Hepatocyte (in vitro differentiated cells): ENCODE measurements around the gene MLXIP. TPM values are rescaled to one million over a fixed set of nuclear protein-coding genes. Genes with fewer than 3 reads are reported as not detected.
A peak's percentile ranks its signal among the peaks of the same experiment; 100 is the strongest.

Source experiments
- DNase-seq: peaks from one replicate; pipeline ENCODE4 v3.0.0-alpha.2; 2016; ENCODE audit warnings: low spot score
- H2AFZ ChIP-seq: fragments of 200-600 bp; sonication (generic); 2 replicates; pipeline ENCODE4 v1.6.0; 2016; ENCODE audit warnings: antibody characterized with exemption, mild to moderate bottlenecking
- H3K27ac ChIP-seq: fragments of 200-600 bp; sonication (generic); 2 replicates; pipeline ENCODE4 v1.5.1; 2016; ENCODE audit warnings: mild to moderate bottlenecking
- H3K27me3 ChIP-seq: fragments of 200-600 bp; sonication (generic); 2 replicates; pipeline ENCODE4 v1.6.1; 2016
- H3K36me3 ChIP-seq: fragments of 200-600 bp; sonication (generic); replicated peaks from 2 replicates; pipeline ENCODE4 v1.5.1; 2016; ENCODE audit warnings: low read depth; ENCODE audit not compliant: insufficient read depth
- H3K4me1 ChIP-seq: fragments of 200-600 bp; sonication (generic); 2 replicates; pipeline ENCODE4 v1.5.1; 2016; ENCODE audit warnings: mild to moderate bottlenecking, moderate library complexity; ENCODE audit not compliant: insufficient read depth
- H3K4me2 ChIP-seq: fragments of 200-600 bp; sonication (generic); 2 replicates; pipeline ENCODE4 v1.6.0; 2016
- H3K4me3 ChIP-seq: fragments of 200-600 bp; sonication (generic); 2 replicates; pipeline ENCODE4 v1.5.1; 2016; ENCODE audit warnings: mild to moderate bottlenecking
- H3K79me2 ChIP-seq: fragments of 200-600 bp; sonication (generic); 2 replicates; pipeline ENCODE4 v1.6.0; 2017; ENCODE audit warnings: mild to moderate bottlenecking
- H3K9me2 ChIP-seq: fragments of 200-600 bp; sonication (generic); replicated peaks from 2 replicates; pipeline ENCODE4 v1.6.0; 2017; ENCODE audit warnings: mild to moderate bottlenecking; ENCODE audit not compliant: insufficient read depth
- H3K9me3 ChIP-seq: fragments of 200-600 bp; sonication (generic); 2 replicates; pipeline ENCODE4 v1.5.1; 2016; ENCODE audit warnings: low read depth, mild to moderate bottlenecking
- H4K20me1 ChIP-seq: fragments of 200-600 bp; sonication (generic); 2 replicates; pipeline ENCODE4 v1.6.0; 2016; ENCODE audit warnings: mild to moderate bottlenecking; ENCODE audit not compliant: insufficient read depth, poor library complexity, severe bottlenecking
- EZH2 ChIP-seq: fragments of 200-600 bp; sonication (generic); IDR thresholded peaks from 2 replicates; pipeline ENCODE4 v1.6.1; 2016; ENCODE audit warnings: antibody characterized with exemption, mild to moderate bottlenecking, borderline replicate concordance
- EZH2phosphoT487 ChIP-seq: fragments of 200-600 bp; sonication (generic); IDR thresholded peaks from one replicate; pipeline ENCODE4 v1.6.1; 2018; ENCODE audit warnings: antibody characterized with exemption, mild to moderate bottlenecking, low read depth, moderate library complexity; ENCODE audit not compliant: unreplicated experiment, severe bottlenecking
- WGBS: methylation state at CpG from one replicate; pipeline ENCODE4 v1.1.6; 2016; ENCODE audit warnings: low lambda C conversion rate; ENCODE audit errors: missing lambda C conversion rate; 5-methylcytosine and 5-hydroxymethylcytosine counted together
- polyA plus RNA-seq: library from polyadenylated mRNA; unstranded; fragments of >200 nt; fragmentation: Nextera tagmentation; extraction: Ambion mirVana; gene quantifications from 2 replicates; pipeline ENCODE4 v1.2.1, GENCODE V29; 2016
- total RNA-seq: library from RNA; depleted of rRNA; stranded (reverse); fragments of >200 nt; gene quantifications from 2 replicates; pipeline ENCODE4 v1.2.3, GENCODE V29; 2014
- TF ChIP-seq, protein P1 (sequence below): fragments of 200-600 bp; sonication (generic); IDR thresholded peaks from 2 replicates; pipeline ENCODE4 v1.5.1; 2016; ENCODE audit warnings: antibody characterized with exemption, mild to moderate bottlenecking; ENCODE audit not compliant: poor library complexity

The MLXIP gene
- total and polyA plus RNA-seq, 2 experiments from 2014 or later = 11.5 to 33.1 TPM

DNA sequence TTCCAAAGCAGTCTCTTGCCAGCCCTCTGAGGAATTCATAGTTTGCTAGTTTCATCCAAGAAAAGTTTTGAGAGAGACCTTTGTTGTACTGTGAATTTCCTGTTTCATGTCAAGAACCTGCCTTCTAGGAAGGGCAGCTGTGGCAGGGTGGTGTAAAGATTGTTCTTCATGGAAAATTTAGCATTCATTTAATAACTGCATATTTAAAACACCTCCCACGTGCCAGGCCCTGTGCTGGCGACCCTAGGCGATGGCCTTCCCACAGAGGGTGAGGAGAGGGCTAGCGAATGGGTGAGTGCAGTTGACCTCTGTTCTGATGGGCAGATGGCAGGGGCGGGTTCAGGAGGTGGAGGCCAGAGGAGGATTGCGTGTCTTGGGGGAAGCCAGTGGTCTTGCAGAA lies 43.2 kb downstream of the MLXIP start:
- Histone ChIP-seq H4K20me1 (no peaks in the 10 kb centered on the region), H3K36me3 (no peaks in the 10 kb centered on the region), H3K4me3 (no peak overlapping the region), H3K4me1 (no peaks in the 10 kb centered on the region), H3K9me3 (no peaks in the 10 kb centered on the region), H2AFZ (no peak overlapping the region), H3K9me2 (no peaks in the 10 kb centered on the region), H3K4me2 (no peak overlapping the region), H3K27me3 (no peaks in the 10 kb centered on the region), H3K79me2 (peaks cover 75% of the 10 kb centered on the region), H3K27ac (no peak overlapping the region)
- TF ChIP-seq, protein P1, sequence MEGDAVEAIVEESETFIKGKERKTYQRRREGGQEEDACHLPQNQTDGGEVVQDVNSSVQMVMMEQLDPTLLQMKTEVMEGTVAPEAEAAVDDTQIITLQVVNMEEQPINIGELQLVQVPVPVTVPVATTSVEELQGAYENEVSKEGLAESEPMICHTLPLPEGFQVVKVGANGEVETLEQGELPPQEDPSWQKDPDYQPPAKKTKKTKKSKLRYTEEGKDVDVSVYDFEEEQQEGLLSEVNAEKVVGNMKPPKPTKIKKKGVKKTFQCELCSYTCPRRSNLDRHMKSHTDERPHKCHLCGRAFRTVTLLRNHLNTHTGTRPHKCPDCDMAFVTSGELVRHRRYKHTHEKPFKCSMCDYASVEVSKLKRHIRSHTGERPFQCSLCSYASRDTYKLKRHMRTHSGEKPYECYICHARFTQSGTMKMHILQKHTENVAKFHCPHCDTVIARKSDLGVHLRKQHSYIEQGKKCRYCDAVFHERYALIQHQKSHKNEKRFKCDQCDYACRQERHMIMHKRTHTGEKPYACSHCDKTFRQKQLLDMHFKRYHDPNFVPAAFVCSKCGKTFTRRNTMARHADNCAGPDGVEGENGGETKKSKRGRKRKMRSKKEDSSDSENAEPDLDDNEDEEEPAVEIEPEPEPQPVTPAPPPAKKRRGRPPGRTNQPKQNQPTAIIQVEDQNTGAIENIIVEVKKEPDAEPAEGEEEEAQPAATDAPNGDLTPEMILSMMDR = no peak
- TF ChIP-seq EZH2phosphoT487 (no peak), EZH2 (no peak)
- 90% methylated on average over 6 of the region's 6 CpGs for WGBS
- DNase-seq = no peak

DNA sequence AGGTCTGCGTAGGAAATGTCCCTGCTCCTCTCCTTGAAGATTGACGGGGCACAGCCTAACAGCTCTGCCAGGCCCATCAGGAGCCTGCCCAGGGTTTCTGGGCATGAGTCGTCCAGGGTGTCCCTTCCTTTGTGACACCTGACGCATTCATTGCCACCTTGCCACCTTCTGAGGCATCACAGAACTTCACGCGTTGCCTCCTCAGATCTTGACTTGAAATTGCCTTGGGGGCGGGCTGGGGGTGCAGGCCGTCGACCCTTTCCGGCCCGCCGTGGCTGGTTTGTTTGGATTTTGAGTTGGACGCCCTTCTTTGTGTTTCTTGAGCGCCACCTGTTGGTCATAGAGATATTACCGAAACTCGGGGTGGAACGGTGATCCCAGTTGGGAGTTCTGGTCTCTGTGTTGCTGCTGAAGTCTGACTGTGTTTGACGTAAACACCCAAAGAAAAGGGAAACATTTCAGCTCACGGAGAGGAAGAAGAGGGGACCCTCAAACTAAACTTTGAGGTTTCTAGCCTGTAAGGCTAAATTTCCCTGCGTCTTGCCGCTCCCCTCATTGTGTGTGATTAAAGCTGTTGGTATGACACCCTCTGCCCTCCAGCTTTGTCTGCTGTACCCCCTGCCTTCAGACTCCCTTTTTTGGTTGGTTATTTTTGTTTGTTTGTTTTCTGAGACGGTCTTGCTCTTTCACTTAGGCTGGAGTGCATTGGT lies 44.6 kb downstream of the MLXIP start:
- H2AFZ ChIP-seq = no peak overlapping the region
- H4K20me1 ChIP-seq = peaks cover 2% of the 10 kb centered on the region
- H3K36me3 ChIP-seq = no peaks in the 10 kb centered on the region
- no peaks in the 10 kb centered on the region for H3K4me1 ChIP-seq
- TF ChIP-seq, protein P1 = peak; percentile 86
- TF ChIP-seq EZH2phosphoT487 (no peak), EZH2 (no peak)
- peaks cover 64% of the 10 kb centered on the region for H3K79me2 ChIP-seq
- peak overlapping the region; percentile 66 for H3K4me2 ChIP-seq
- no peaks in the 10 kb centered on the region for H3K9me3 ChIP-seq
- no peak overlapping the region for H3K27ac ChIP-seq
- DNase-seq = peak; percentile 84
- no peaks in the 10 kb centered on the region for H3K9me2 ChIP-seq
- H3K27me3 ChIP-seq = no peaks in the 10 kb centered on the region
- 26% methylated on average over 22 of the region's 22 CpGs for WGBS
- no peak overlapping the region for H3K4me3 ChIP-seq

- WGBS = 85% methylated on average over 6 of the region's 9 CpGs
- no peak for DNase-seq
These were observed 45.2 kb downstream of the MLXIP start for GRCh38 chr12:122123761-122124145.

More at GRCh38 chr12:122123761-122124145, 45.2 kb downstream of the MLXIP start:
- TF ChIP-seq EZH2phosphoT487 (no peak), EZH2 (no peak)
- TF ChIP-seq, protein P1 = no peak
- H2AFZ ChIP-seq = no peak overlapping the region
- no peak overlapping the region for H3K4me3 ChIP-seq
- peaks cover 2% of the 10 kb centered on the region for H4K20me1 ChIP-seq
- H3K27ac ChIP-seq = no peak overlapping the region
- no peaks in the 10 kb centered on the region for H3K4me1 ChIP-seq
- H3K27me3 ChIP-seq = no peaks in the 10 kb centered on the region
- no peak overlapping the region for H3K4me2 ChIP-seq
- no peaks in the 10 kb centered on the region for H3K36me3 ChIP-seq
- H3K9me3 ChIP-seq = no peaks in the 10 kb centered on the region
- peaks cover 58% of the 10 kb centered on the region for H3K79me2 ChIP-seq
- no peaks in the 10 kb centered on the region for H3K9me2 ChIP-seq
